ENCODE data around the gene RPUSD1. TPM values are rescaled to one million over a fixed set of nuclear protein-coding genes. Genes with fewer than 3 reads are reported as not detected.
"Not testable (repeated sequence)": the region's sequence is repeated elsewhere in the genome, so short reads cannot be mapped to it uniquely, and the experiment has no call there.

The RPUSD1 gene
- total RNA-seq (2021) (35.0 to 45.1 TPM (median 36.6 TPM) in 3 replicates), Bru-seq, nascent RNA (percentile 50 among the genes with signal in this experiment)
- long read RNA-seq, experiment 1, transcript RPUSD1-208 (5 exons, 1,835 nt) = minor isoform, 11 of 173 reads
- long read RNA-seq, experiment 1, transcript RPUSD1-205 (6 exons, 940 nt) = minor isoform, 23 of 173 reads
- long read RNA-seq, experiment 1, transcript RPUSD1-201 (6 exons, 2,050 nt) = major isoform, 82 of 173 reads
- long read RNA-seq, experiment 1, transcript RPUSD1-202 (5 exons, 2,159 nt) = minor isoform, 5 of 173 reads
- long read RNA-seq, experiment 1, partial matches to known transcripts = 11 of 173 reads
- long read RNA-seq, experiment 1, other reads (novel, unspliced or antisense) = 38 of 173 reads
- long read RNA-seq, experiment 2, transcript RPUSD1-201 (6 exons, 2,050 nt) = major isoform, 14 of 38 reads
- long read RNA-seq, experiment 2, partial matches to known transcripts = 3 of 38 reads
- long read RNA-seq, experiment 2, other reads (novel, unspliced or antisense) = 16 of 38 reads
- long read RNA-seq, experiment 3, partial matches to known transcripts = 0 of 1 reads
- long read RNA-seq, experiment 3, other reads (novel, unspliced or antisense) = 1 of 1 reads

- POLR2A ChIA-PET = interaction anchor here (0.7 to 2.7 kb wide), 7 partner anchors 9 to 93 kb away, joined by 3 to 12 read pairs (median 3); partner anchors contain the start of genes ANTKMT and GNG13
- no peaks in the 10 kb centered on the region for H3K27me3 Mint-ChIP-seq (ENCODE audit: low read depth)
- no peaks in the 10 kb centered on the region for H3K4me1 Mint-ChIP-seq
- H3K27ac Mint-ChIP-seq = no peak within 1 kb of the TSS; the same call in 1 of the 2 replicates
- DNase-seq (ENCODE audit: low spot score) = peak; percentile 52
- ATAC-seq = peak; percentile 12
- CTCF ChIA-PET = interaction anchor here (0.9 to 3.0 kb wide), 22 partner anchors 12 to 315 kb away, joined by 3 to 22 read pairs (median 6); partner anchors contain the start of genes ANTKMT, CCDC78, CIAO3 and GNG13
- no peak for TF ChIP-seq ZNF423 (CRISPR knock-in tag; IDR thresholded peaks at IDR 0.05)
- TF ChIP-seq ZNF532 (CRISPR knock-in tag; IDR thresholded peaks at IDR 0.05; ENCODE audit: borderline replicate concordance) = no peak
- TF ChIP-seq NR3C1 (CRISPR knock-in tag; conservative IDR thresholded peaks at IDR 0.05; ENCODE audit: low read depth) = no peak
- TF ChIP-seq TP53 (CRISPR knock-in tag; IDR thresholded peaks at IDR 0.05) = no peak; the same call in 1 of the 2 replicates
- peak; percentile 44; the same call in 1 of the 2 replicates for TF ChIP-seq FOXP4 (CRISPR knock-in tag; IDR thresholded peaks at IDR 0.05)
- 0 out of 2 replicates have a peak, but pooled peaks have one; percentile 31 for TF ChIP-seq ZNF416 (CRISPR knock-in tag; IDR thresholded peaks at IDR 0.05)
- TF ChIP-seq CTCF (IDR thresholded peaks at IDR 0.05) = no peak
- no peak for TF ChIP-seq AFF4 (CRISPR knock-in tag; IDR thresholded peaks at IDR 0.05; ENCODE audit: borderline replicate concordance)
- TF ChIP-seq CDX4 (CRISPR knock-in tag; IDR thresholded peaks at IDR 0.05; ENCODE audit: borderline replicate concordance) = no peak
- H3K36me3 Mint-ChIP-seq = peaks cover 11% of the 10 kb centered on the region
- H3K4me3 Mint-ChIP-seq = peak within 1 kb of the TSS; percentile 83
- no peaks in the 10 kb centered on the region for H3K9me3 Mint-ChIP-seq
Measured at GRCh38 chr16:787978-788398, at the start of gene RPUSD1. TSS of gene RPUSD1 (minus strand) at chr16:788381. CDS start at chr16:787737, 644 bp downstream.

GRCh38 chr16:836822-837221 lies 48.6 kb upstream of the RPUSD1 start:
- H3K27ac Mint-ChIP-seq; H3K4me1 Mint-ChIP-seq; CTCF ChIA-PET; DNase-seq (ENCODE audit: low spot score); ATAC-seq; POLR2A ChIA-PET; H3K4me3 Mint-ChIP-seq; H3K36me3 Mint-ChIP-seq: not testable (repeated sequence)
- H3K9me3 Mint-ChIP-seq = peaks cover 17% of the 10 kb centered on the region
- H3K27me3 Mint-ChIP-seq (ENCODE audit: low read depth) = peaks cover 11% of the 10 kb centered on the region
